GM19468 (cell line): ENCODE measurements around the gene CDK6.
A peak's percentile ranks its signal among the peaks of the same experiment; 100 is the strongest.

ENCODE experiments used
- ATAC-seq: cut with Tn5 transposase; IDR thresholded peaks from one replicate; pipeline ENCODE4 v1.9.1; 2021; ENCODE audit warnings: mild to moderate bottlenecking, moderate library complexity, moderate number of reproducible peaks; ENCODE audit not compliant: unreplicated experiment; ENCODE audit errors: extremely low read depth

Gene CDK6

GRCh38 chr7:92798517-92799249, 37.7 kb downstream of the CDK6 start:
- ATAC-seq, result no peak

DNA sequence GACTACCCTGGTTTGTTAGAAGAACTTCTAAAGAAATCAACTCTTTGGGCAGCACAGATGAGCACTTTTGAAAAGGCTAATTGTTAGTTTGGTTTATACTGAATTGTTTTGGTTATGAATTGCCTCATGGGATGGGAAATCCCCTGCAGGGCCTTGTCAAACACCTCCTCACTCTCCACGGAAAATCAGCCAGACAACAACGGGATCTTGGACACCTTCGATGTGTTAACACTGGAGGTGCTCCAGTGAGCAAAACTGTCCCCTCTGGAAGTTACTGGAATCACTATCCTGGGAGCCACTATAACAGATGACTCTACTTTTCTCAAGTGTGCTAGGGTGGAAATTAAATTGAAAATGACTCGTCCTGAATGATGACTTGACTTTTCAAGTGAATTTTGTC, 38.7 kb downstream of the CDK6 start:
- no peak for ATAC-seq

GRCh38 chr7:92797284-92797683, 39.1 kb downstream of the CDK6 start:
- ATAC-seq, result no peak

- no peak for ATAC-seq
These were observed 41.5 kb downstream of the CDK6 start for GRCh38 chr7:92794831-92795230.

DNA sequence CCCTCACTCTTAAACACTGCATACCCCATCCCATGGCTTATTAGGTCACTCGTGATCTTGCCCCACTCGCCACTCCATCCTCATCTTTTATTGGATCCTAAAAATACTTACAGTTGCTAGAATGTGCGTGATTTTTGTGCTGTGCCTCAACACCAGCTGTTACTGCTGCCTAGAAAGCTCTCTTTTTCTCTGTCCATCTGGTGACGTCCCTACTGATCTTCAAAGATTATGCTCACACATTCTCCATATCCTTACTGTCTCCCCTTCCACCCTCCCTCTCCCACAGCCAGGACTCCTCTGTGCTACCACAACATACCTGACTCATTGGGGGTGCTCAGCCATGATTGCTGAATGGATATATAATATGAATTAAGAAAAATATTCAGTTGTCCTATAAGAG, 42.0 kb downstream of the CDK6 start:
- ATAC-seq, result no peak

GRCh38 chr7:92793656-92794205, 42.6 kb downstream of the CDK6 start:
- no peak for ATAC-seq

- no peak for ATAC-seq
These were observed 45.4 kb downstream of the CDK6 start for GRCh38 chr7:92790992-92791391.

DNA sequence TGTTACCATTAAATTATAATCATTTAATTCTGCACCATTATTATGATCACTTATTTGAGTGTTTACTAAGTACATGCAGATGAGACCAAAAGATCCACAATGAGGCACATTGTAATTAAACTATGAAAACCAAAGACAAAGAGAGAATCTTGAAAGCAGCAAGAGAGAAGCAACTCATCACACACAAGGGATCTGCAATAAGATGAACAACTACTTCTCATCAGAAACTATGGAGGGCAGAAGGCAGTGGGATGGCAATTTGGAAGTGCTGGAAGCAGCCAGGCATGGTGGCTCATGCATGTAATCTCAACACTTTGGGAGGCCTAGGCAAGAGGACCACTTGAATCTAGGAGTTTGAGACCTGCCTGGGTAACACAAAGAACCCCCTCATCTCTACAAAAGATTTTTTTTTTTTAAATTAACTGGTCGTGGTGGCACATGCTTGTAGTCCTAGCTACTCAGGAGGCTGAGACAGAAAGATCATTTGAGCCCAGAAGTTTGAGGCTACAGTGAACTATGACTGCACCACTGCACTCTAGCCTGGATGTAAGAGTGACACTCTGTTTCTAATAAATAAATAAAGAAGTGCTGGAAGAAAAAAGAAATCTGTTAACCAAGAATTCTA, 47.7 kb downstream of the CDK6 start:
- ATAC-seq, result no peak

DNA sequence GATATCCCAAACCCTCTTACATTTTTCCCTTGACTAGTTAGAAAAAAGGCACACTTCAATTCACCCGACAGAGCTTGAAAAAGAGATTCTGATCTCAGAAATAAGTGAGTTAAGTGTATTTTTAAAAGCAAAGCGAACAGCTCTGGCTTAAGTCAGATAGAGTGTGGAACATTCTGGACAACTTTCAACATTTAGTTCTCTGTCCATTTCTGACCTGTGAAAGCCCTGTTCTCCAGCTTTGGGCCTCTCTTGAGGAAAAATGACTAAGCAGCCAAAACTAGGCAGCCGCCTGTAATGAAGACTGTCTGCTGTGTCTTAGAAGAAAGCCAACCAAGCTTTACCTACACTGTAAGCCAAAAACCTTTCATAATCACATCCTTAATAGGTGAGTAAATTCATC, 50.5 kb downstream of the CDK6 start:
- ATAC-seq, result no peak

- no peak for ATAC-seq
These were observed 51.4 kb downstream of the CDK6 start for GRCh38 chr7:92784935-92785334.

DNA sequence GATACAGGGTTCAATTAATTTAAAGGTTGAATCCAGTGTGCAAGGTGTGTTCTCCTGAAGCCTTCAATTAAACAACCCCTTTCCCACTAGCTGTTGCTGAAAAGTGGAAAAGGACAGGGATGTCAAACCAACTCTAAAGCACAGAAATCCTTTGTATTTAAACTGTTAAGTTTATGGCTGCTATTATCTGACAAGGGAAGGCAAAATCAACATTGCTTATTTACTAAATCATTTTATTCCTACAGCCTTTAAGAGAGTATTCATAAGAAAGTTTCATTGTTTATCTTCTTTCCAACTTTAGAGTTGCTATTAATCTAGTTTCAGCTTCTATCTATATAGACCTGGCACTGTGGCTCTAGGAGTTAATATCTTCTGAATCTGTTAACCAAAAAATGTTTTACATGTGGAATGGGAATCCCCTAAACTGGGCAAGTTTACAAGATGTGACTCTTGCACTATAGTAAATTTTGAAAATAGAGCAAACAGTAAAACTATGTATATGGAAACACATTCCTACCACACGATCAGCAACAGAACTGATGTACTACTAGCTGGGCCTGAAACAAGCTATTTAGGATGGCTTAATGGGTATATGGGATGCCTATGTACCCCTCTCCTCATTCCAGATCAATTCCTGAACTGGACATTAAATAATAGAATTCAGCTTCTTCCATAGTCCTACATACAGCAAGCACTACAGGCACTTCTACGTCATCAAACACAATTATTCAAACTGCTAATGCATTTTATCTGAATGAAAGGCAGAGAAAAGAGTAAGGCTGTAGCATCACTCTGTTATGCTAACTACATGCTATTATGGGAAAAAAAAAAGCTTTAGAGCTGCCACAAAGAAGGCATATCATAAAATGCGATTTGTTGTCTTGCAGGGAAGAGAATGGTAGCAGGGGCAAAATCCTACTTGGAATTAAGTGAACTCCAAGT, 52.8 kb downstream of the CDK6 start:
- no peak for ATAC-seq

- ATAC-seq, result no peak
These were observed 53.5 kb downstream of the CDK6 start for GRCh38 chr7:92782855-92783254.

GRCh38 chr7:92782236-92782635, 54.1 kb downstream of the CDK6 start:
- no peak for ATAC-seq

DNA sequence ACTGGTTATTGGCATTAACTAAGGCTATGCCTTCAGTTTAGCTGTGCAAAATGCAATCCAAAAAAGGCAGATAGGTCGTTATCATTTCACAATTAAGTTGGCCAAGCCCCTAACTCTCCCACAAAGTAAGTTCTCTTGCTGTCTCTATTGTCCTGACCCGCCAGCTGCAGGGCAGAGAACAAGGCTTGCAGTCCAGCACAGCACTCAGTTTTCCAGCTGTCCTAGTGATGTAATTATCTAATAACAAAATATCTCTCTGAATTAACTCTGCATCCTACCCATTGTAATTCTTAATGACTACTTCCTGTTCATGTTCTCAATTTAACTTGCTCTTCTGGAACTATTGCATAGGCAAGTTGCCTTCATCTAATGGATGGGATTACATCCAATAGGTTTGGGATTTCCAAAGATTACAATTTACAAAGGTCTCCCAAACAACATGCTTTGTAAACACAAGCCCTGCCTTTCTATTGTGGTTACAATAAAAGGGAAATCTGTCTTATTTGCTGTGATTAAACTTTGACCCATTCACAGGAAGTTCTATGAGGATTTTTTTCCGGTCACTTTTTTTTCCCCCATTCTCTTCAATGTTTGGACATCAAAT, 55.2 kb downstream of the CDK6 start:
- no peak for ATAC-seq

GRCh38 chr7:92778972-92779371, 57.4 kb downstream of the CDK6 start:
- peak; percentile 71 for ATAC-seq

GRCh38 chr7:92777993-92778392, 58.4 kb downstream of the CDK6 start:
- ATAC-seq, result no peak

- ATAC-seq, result no peak
These were observed 62.6 kb downstream of the CDK6 start for GRCh38 chr7:92773808-92774207.

DNA sequence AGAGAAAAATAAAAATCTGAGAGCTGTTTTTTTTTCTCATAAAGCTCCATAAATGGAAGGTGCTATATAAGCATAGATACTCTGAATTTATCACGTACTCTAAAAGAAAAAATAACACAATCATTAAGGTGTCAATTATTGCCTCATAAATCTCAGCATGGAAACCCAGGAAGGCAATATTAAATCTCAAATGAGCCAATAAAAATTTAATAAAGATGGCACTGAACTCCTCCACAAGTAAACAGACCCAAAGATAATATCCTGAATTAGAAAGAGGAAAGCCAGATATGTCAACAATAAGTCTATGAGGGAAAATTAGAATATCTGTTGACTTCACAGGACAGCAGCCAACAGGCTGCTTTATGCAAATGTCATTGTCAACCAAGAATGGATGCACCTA, 66.5 kb downstream of the CDK6 start:
- ATAC-seq, result no peak

DNA sequence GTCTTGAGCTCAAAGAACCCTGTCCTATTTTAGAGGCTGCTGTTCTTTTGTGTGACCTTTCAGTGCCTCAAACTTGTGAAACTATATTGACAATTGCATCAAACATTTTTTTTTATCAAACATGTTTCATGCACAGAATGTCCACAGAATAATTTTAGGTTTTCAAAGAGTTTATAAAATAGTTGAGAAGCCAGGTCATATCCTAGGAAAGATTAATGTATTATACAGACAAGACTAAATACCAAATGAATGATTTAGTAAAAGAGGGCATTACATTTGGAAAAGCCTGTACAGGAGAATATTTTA, 67.0 kb downstream of the CDK6 start:
- ATAC-seq, result no peak
